H1 (cell line): ENCODE data around the gene FAM170B. TPM values are rescaled to one million over a fixed set of nuclear protein-coding genes. Genes with fewer than 3 reads are reported as not detected.

ENCODE experiments used
- CTCF ChIA-PET: fragments of 300-600 bp; sonication (Branson Sonifier 250); formaldehyde crosslinking; loops from one replicate; lab custom pipeline; 2021; ENCODE audit not compliant: partially characterized antibody; lab: Charles Lee
- POLR2A ChIA-PET: fragments of 300-600 bp; sonication (Branson Sonifier 250); formaldehyde crosslinking; loops from one replicate; lab custom pipeline; 2021; ENCODE audit warnings: inconsistent platforms; ENCODE audit not compliant: partially characterized antibody; lab: Charles Lee
- DNase-seq, 2 experiments: peaks; one replicate each; pipeline versions ENCODE4 v3.0.0 to v3.0.0-alpha.2; 2010 to 2022; ENCODE audit warnings: low spot score in 2 of 2, low read depth in 1 of 2, mixed read lengths in 1 of 2
- FAIRE-seq: peaks from 2 replicates; lab custom pipeline; 2011; peaks lifted over from hg19 to GRCh38; lab: Jason Lieb, UNC
- H2AFZ ChIP-seq: 2 replicates; pipeline ENCODE4 v1.8.1; 2012; ENCODE audit warnings: low read length, inconsistent platforms
- H2AK5ac ChIP-seq: 2 replicates; pipeline ENCODE4 v1.6.1; 2013; ENCODE audit warnings: low read depth, low read length
- H2BK120ac ChIP-seq: replicated peaks from 2 replicates; pipeline ENCODE3; 2013; ENCODE audit warnings: low read depth, low read length, inconsistent platforms
- H2BK12ac ChIP-seq: 2 replicates; pipeline ENCODE4 v1.6.1; 2013; ENCODE audit warnings: low read depth, low read length
- H2BK15ac ChIP-seq: 2 replicates; pipeline ENCODE4 v1.6.1; 2013; ENCODE audit warnings: low read length
- H2BK20ac ChIP-seq: 2 replicates; pipeline ENCODE4 v1.6.1; 2013; ENCODE audit warnings: low read length
- H2BK5ac ChIP-seq: 2 replicates; pipeline ENCODE4 v1.6.1; 2013; ENCODE audit warnings: low read depth, low read length
- H3K14ac ChIP-seq: 2 replicates; pipeline ENCODE4 v1.6.1; 2013; ENCODE audit warnings: inconsistent platforms; ENCODE audit not compliant: insufficient read length
- H3K18ac ChIP-seq: 2 replicates; pipeline ENCODE4 v1.6.1; 2013; ENCODE audit warnings: low read length; ENCODE audit errors: extremely low read depth
- H3K23ac ChIP-seq: 2 replicates; pipeline ENCODE4 v1.6.1; 2013; ENCODE audit warnings: inconsistent platforms; ENCODE audit not compliant: insufficient read length
- H3K23me2 ChIP-seq: 2 replicates; pipeline ENCODE4 v1.6.1; 2013; ENCODE audit warnings: low read depth, low read length
- H3K27ac ChIP-seq: 2 replicates; pipeline ENCODE4 v1.6.1; 2011; ENCODE audit warnings: low read depth, low read length, inconsistent platforms
- H3K27me3 ChIP-seq, 4 experiments: replicated peaks in 1 of 4; 1 replicate in 1 of 4; 2 replicates in 3 of 4; pipeline versions ENCODE4 v1.6.1 to v1.8.1; 2011 to 2013; ENCODE audit warnings: low read length in 3 of 4, mild to moderate bottlenecking in 3 of 4, inconsistent platforms in 2 of 4, mixed read lengths in 2 of 4, moderate library complexity in 1 of 4; ENCODE audit not compliant: control insufficient read depth in 3 of 4, insufficient read depth in 3 of 4; ENCODE audit errors: extremely low read depth in 1 of 4
- H3K36me3 ChIP-seq, 4 experiments: 2 replicates each; pipeline versions ENCODE4 v1.6.1 to v1.8.1; 2011 to 2013; ENCODE audit warnings: mild to moderate bottlenecking in 4 of 4, low read length in 3 of 4, moderate library complexity in 2 of 4, control low read depth in 1 of 4, inconsistent platforms in 1 of 4; ENCODE audit not compliant: insufficient read depth in 4 of 4, control insufficient read depth in 2 of 4
- H3K4ac ChIP-seq: replicated peaks from 2 replicates; pipeline ENCODE3; 2013; ENCODE audit warnings: low read length, low read depth, mixed read lengths, inconsistent platforms; ENCODE audit not compliant: insufficient read length
- H3K4me1 ChIP-seq, 4 experiments: replicated peaks in 1 of 4; 1 replicate in 1 of 4; 2 replicates in 3 of 4; pipeline versions ENCODE4 v1.6.1 to v1.8.1; 2011 to 2013; ENCODE audit warnings: low read length in 3 of 4, inconsistent platforms in 2 of 4, mixed read lengths in 1 of 4; ENCODE audit not compliant: insufficient read depth in 4 of 4, control insufficient read depth in 3 of 4
- H3K4me2 ChIP-seq, 2 experiments: 2 replicates each; pipeline versions ENCODE4 v1.6.1 to v1.8.1; 2011 to 2013; ENCODE audit warnings: low read depth in 2 of 2, low read length in 2 of 2, control low read depth in 1 of 2, inconsistent platforms in 1 of 2, mild to moderate bottlenecking in 1 of 2; ENCODE audit not compliant: insufficient read depth in 1 of 2
- H3K4me3 ChIP-seq, 4 experiments: fragments of 200-600, 300-600 bp in 1 of 4; sonication (generic), shearing (Covaris generic), sonication (Bioruptor Twin) in 1 of 4; 2 replicates each; pipeline versions ENCODE4 v1.5.1 to v1.8.1; 2011 to 2016; ENCODE audit warnings: low read length in 4 of 4, low read depth in 3 of 4, control low read depth in 2 of 4, inconsistent platforms in 2 of 4, mild to moderate bottlenecking in 2 of 4, mixed read lengths in 1 of 4, moderate library complexity in 1 of 4; ENCODE audit not compliant: insufficient read depth in 2 of 4; ENCODE audit errors: extremely low read depth in 1 of 4
- H3K56ac ChIP-seq: replicated peaks from 2 replicates; pipeline ENCODE3; 2013; ENCODE audit warnings: low read depth, mild to moderate bottlenecking, mixed read lengths, low read length, inconsistent platforms; ENCODE audit not compliant: insufficient read length
- H3K79me1 ChIP-seq: 2 replicates; pipeline ENCODE4 v1.6.1; 2013; ENCODE audit warnings: low read depth, low read length, control low read depth
- H3K79me2 ChIP-seq, 2 experiments: 2 replicates each; pipeline versions ENCODE4 v1.6.1 to v1.8.1; 2012 to 2013; ENCODE audit warnings: low read length in 2 of 2, mild to moderate bottlenecking in 2 of 2, inconsistent platforms in 1 of 2; ENCODE audit not compliant: insufficient read depth in 2 of 2, control insufficient read depth in 1 of 2
- H3K9ac ChIP-seq, 4 experiments: replicated peaks in 1 of 4; 1 replicate in 1 of 4; 2 replicates in 3 of 4; pipeline versions ENCODE4 v1.6.1 to v1.8.1; 2011 to 2013; ENCODE audit warnings: low read depth in 3 of 4, low read length in 3 of 4, control low read depth in 2 of 4, mild to moderate bottlenecking in 2 of 4, moderate library complexity in 2 of 4, inconsistent platforms in 1 of 4; ENCODE audit errors: extremely low read depth in 1 of 4
- H3K9me3 ChIP-seq, 2 experiments: 2 replicates each; pipeline versions ENCODE4 v1.6.1 to v1.8.1; 2012 to 2013; ENCODE audit warnings: mild to moderate bottlenecking in 2 of 2, moderate library complexity in 2 of 2, control low read depth in 1 of 2, inconsistent platforms in 1 of 2, low read depth in 1 of 2, low read length in 1 of 2, mixed read lengths in 1 of 2; ENCODE audit not compliant: insufficient read depth in 2 of 2
- H4K20me1 ChIP-seq, 2 experiments: replicated peaks in 1 of 2; 2 replicates each; pipeline versions ENCODE3 to v1.8.1; 2011 to 2013; ENCODE audit warnings: inconsistent platforms in 2 of 2, low read length in 2 of 2, mild to moderate bottlenecking in 1 of 2; ENCODE audit not compliant: insufficient read depth in 2 of 2, control insufficient read depth in 1 of 2
- H4K5ac ChIP-seq: 2 replicates; pipeline ENCODE4 v1.6.1; 2013; ENCODE audit warnings: low read length, low read depth, mixed read lengths, inconsistent platforms; ENCODE audit not compliant: insufficient read length
- H4K8ac ChIP-seq: 2 replicates; pipeline ENCODE4 v1.8.0; 2013; ENCODE audit warnings: mild to moderate bottlenecking, moderate library complexity, low read length, inconsistent platforms; ENCODE audit not compliant: insufficient read depth; ENCODE audit errors: extremely low read depth
- H4K91ac ChIP-seq: replicated peaks from 2 replicates; pipeline ENCODE3; 2013; ENCODE audit warnings: low read length, mixed read lengths, inconsistent platforms; ENCODE audit not compliant: insufficient read length
- CTBP2 ChIP-seq: IDR thresholded peaks from 2 replicates; pipeline ENCODE4 v1.7.0; 2011; ENCODE audit warnings: borderline replicate concordance, mild to moderate bottlenecking, moderate library complexity, mixed read lengths, low read length; ENCODE audit not compliant: insufficient read depth, insufficient read length
- NANOG ChIP-seq: IDR thresholded peaks from 2 replicates; pipeline ENCODE4 v1.6.1; 2011; ENCODE audit warnings: low read length, low read depth, mild to moderate bottlenecking, inconsistent platforms; ENCODE audit not compliant: insufficient read depth, poor library complexity, severe bottlenecking
- SP2 ChIP-seq: IDR thresholded peaks from 2 replicates; pipeline ENCODE4 v1.6.1; 2012; ENCODE audit warnings: mild to moderate bottlenecking, low read length, inconsistent platforms
- SUZ12 ChIP-seq: fragments of 200-600 bp; sonication (generic); IDR thresholded peaks from 2 replicates; pipeline ENCODE4 v1.6.1; 2012; ENCODE audit warnings: mild to moderate bottlenecking, inconsistent platforms, low read length, moderate library complexity, mixed read lengths
- ZNF274 ChIP-seq: IDR thresholded peaks from 2 replicates; pipeline ENCODE4 v1.7.0; 2012; ENCODE audit warnings: low read length, borderline replicate concordance; ENCODE audit errors: extremely low read depth
- WGBS, 2 experiments: shearing (Covaris generic) in 1 of 2; methylation state at CpG; one replicate each; pipeline versions ENCODE4 v1.1.6 to v1.1.7; 2013 to 2015; ENCODE audit warnings: low lambda C conversion rate in 2 of 2, mixed read lengths in 2 of 2, inconsistent platforms in 1 of 2, low coverage in 1 of 2, missing lambda C conversion rate in 1 of 2; ENCODE audit not compliant: insufficient replicate concordance in 2 of 2, insufficient coverage in 1 of 2, insufficient read length in 1 of 2; ENCODE audit errors: extremely low coverage in 1 of 2, missing lambda C conversion rate in 1 of 2; 5-methylcytosine and 5-hydroxymethylcytosine counted together
- polyA plus RNA-seq, 7 experiments: library from polyadenylated mRNA; depleted of rRNA in 3 of 7; stranded (reverse) in 5 of 7; unstranded in 2 of 7; fragments of >200 nt in 5 of 7; fragments of 200-250 nt in 2 of 7; gene quantifications; 1 replicate in 5 of 7; 2 replicates in 1 of 7; 4 replicates in 1 of 7; pipeline versions ENCODE4 v1.2.1 to v1.2.3, GENCODE V29; 2011 to 2013; ENCODE audit warnings: missing spikeins in 2 of 7, mixed read lengths in 2 of 7
- total RNA-seq: library from RNA; stranded (reverse); fragmentation: NEBNext Ultra II Directional; extraction: Animal tissue kit (Norgen Biotek cat#: 25700); gene quantifications from 2 replicates; pipeline ENCODE4 v1.2.1, GENCODE V29; 2021

FAM170B gene
- total and polyA plus RNA-seq, 2 of the 8 experiments (the other 6 are each of a cell fraction or from before 2014, with no cell fraction given), result not detected

DNA sequence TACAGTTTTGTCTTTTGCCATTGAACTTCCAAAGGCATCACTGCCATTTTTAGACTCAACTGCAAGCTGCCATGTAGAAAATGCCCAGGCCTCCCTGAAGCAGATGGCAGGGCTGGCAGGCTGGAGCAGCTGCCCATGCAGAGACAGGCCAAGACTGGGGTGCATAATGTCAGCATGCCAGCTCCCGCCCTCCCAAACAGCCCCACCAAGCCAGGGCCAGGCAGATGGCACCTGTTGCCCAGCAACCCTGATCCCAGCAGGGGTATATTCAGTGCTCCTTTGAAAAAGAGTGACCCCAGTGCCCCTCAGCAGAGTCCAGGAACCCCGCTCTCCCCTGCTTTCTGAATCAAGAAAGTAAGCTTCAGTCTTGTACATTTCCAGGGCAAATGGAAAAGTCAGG lies 51.1 kb downstream of the FAM170B start:
- Histone ChIP-seq H3K36me3 (no peaks in the 10 kb centered on the region), H3K79me2 (no peaks in the 10 kb centered on the region), H4K20me1 (no peaks in the 10 kb centered on the region), H2BK15ac (no peak overlapping the region), H3K4me1 (peaks cover 2 to 13% (median 3%) of the 10 kb centered on the region in 4 experiments), H2BK12ac (no peak overlapping the region; the same call in 1 of the 2 replicates), H3K56ac (no peak overlapping the region), H2BK120ac (no peak overlapping the region), H2AFZ (no peak overlapping the region), H4K91ac (no peak overlapping the region), H4K5ac (no peak overlapping the region), H3K27me3 (no peaks in the 10 kb centered on the region; a peak in 3 of 7 replicates), H3K4me3 (no peak overlapping the region), H3K14ac (no peak overlapping the region), H3K18ac (no peak overlapping the region; the same call in 1 of the 2 replicates), H3K9me3 (peaks cover 0 to 11% of the 10 kb centered on the region in 2 experiments; a peak in 1 of 4 replicates), H3K79me1 (no peaks in the 10 kb centered on the region), H3K23ac (no peak overlapping the region), H3K4me2 (no peak overlapping the region; a peak in 1 of 4 replicates), H4K8ac (no peak overlapping the region), H2AK5ac (no peak overlapping the region), H3K4ac (no peak overlapping the region), H3K9ac (no peak overlapping the region), H3K27ac (no peak overlapping the region), H2BK20ac (no peak overlapping the region), H3K23me2 (no peaks in the 10 kb centered on the region), H2BK5ac (no peak overlapping the region)
- DNase-seq (no peak), FAIRE-seq (no peak)
- POLR2A ChIA-PET, result interaction anchor here (0.6 kb wide), 1 partner anchor 442 kb away, joined by 4 read pairs; no protein-coding TSS in a partner anchor
- WGBS, 2 experiments, result 90% methylated on average over 2 of the region's 2 CpGs; no CpG with 5 or more reads in 1 of the 2 experiments
- CTCF ChIA-PET, result interaction anchor here (0.7 to 1.2 kb wide), 4 partner anchors 74 to 499 kb away, joined by 3 read pairs; no protein-coding TSS in a partner anchor
- no peak for TF ChIP-seq CTBP2
- TF ChIP-seq ZNF274, result no peak
- TF ChIP-seq SUZ12, result no peak
- no peak for TF ChIP-seq NANOG
- TF ChIP-seq SP2, result no peak
